Frontal cortex (tissue), 4 donors: ENCODE data around the gene TAF1L. TPM values are rescaled to one million over a fixed set of nuclear protein-coding genes. Genes with fewer than 3 reads are reported as not detected.
A peak's percentile ranks its signal among the peaks of the same experiment; 100 is the strongest.

Experiments used
- DNase-seq, 2 donors: peaks; one replicate each; pipeline ENCODE4 v3.0.0; 2012; ENCODE audit warnings: low spot score in 2 of 2
- FAIRE-seq: peaks from 2 replicates; lab custom pipeline; 2012; peaks lifted over from hg19 to GRCh38; lab: Jason Lieb, UNC
- total RNA-seq: library from RNA; depleted of rRNA; stranded (reverse); fragments of >200 nt; gene quantifications from one replicate; pipeline ENCODE4 v1.2.3, GENCODE V29; 2014
- donor health status: control.
- donor health status: control.
- donor health status: control.

The TAF1L gene
- total RNA-seq, 1 donor from 2014 or later: under 0.01 TPM

- FAIRE-seq: no peak
- DNase-seq: no peak
Observed at GRCh38 chr9:32596096-32596865, 39.2 kb downstream of the TAF1L start.

- no peak for FAIRE-seq
- no peak for DNase-seq
Observed at GRCh38 chr9:32590898-32591297, 44.6 kb downstream of the TAF1L start.

- FAIRE-seq (no peak), DNase-seq (no peak)
Observed at GRCh38 chr9:32590476-32590875, 45.0 kb downstream of the TAF1L start.

GRCh38 chr9:32589083-32589723 lies 46.3 kb downstream of the TAF1L start:
- FAIRE-seq: no peak
- DNase-seq: peak; percentile 30 to 42

GRCh38 chr9:32587901-32588300 lies 47.6 kb downstream of the TAF1L start:
- DNase-seq (no peak), FAIRE-seq (no peak)

- FAIRE-seq: no peak
- no peak for DNase-seq
Observed at GRCh38 chr9:32584784-32585183, 50.7 kb downstream of the TAF1L start.

GRCh38 chr9:32581512-32582143 lies 53.8 kb downstream of the TAF1L start:
- peak in 1 of 2 donors; percentile 35 for DNase-seq
- FAIRE-seq: no peak

- FAIRE-seq: no peak
- no peak for DNase-seq
Observed at GRCh38 chr9:32580631-32581300, 54.7 kb downstream of the TAF1L start.

- DNase-seq: peak; percentile 22 to 49
Observed at GRCh38 chr9:32579706-32580331, 55.6 kb downstream of the TAF1L start.

More at GRCh38 chr9:32579706-32580331, 55.6 kb downstream of the TAF1L start:
- FAIRE-seq: peak; percentile 95

Other genes with a start within 250 kb of the TAF1L start
- 6.9 TPM for gene RIGI, start 109.5 kb downstream of the TAF1L start, total RNA-seq
- gene SMIM27, start 83.3 kb downstream of the TAF1L start, total RNA-seq: 3.3 TPM
- gene TOPORS, start 83.1 kb downstream of the TAF1L start, total RNA-seq: 59.1 TPM
- 44.8 TPM for gene NDUFB6, start 62.5 kb downstream of the TAF1L start, total RNA-seq
- gene TMEM215, start 147.9 kb upstream of the TAF1L start, total RNA-seq: 0.82 TPM